Neural cell (in vitro differentiated cells): ENCODE data around the gene COX10.

Experiments used
- CTCF ChIP-seq: fragments of 450-650 bp; IDR thresholded peaks from 2 replicates; pipeline ENCODE4 v1.5.1; 2014; ENCODE audit warnings: antibody characterized with exemption, mild to moderate bottlenecking, moderate library complexity; ENCODE audit not compliant: poor library complexity, severe bottlenecking
- EP300 ChIP-seq: fragments of 450-650 bp; conservative IDR thresholded peaks from 2 replicates; pipeline ENCODE4 v1.6.1; 2014; ENCODE audit warnings: antibody characterized with exemption, mild to moderate bottlenecking, moderate library complexity; ENCODE audit not compliant: poor library complexity, severe bottlenecking
- EZH2 ChIP-seq: fragments of 200-600, 300-800 bp; shearing (Covaris generic), sonication (generic); IDR thresholded peaks from 2 replicates; pipeline ENCODE4 v1.6.1; 2014; ENCODE audit warnings: antibody characterized with exemption, low read length, borderline replicate concordance, mild to moderate bottlenecking; ENCODE audit not compliant: insufficient read depth, poor library complexity, severe bottlenecking
- RAD21 ChIP-seq: fragments of 450-650 bp; conservative IDR thresholded peaks from 2 replicates; pipeline ENCODE4 v1.6.1; 2014; ENCODE audit warnings: antibody characterized with exemption, mild to moderate bottlenecking, moderate library complexity
- REST ChIP-seq: IDR thresholded peaks from 2 replicates; pipeline ENCODE4 v1.6.1; 2012; ENCODE audit warnings: borderline replicate concordance

- TF ChIP-seq REST (no peak), CTCF (no peak), EZH2 (no peak), EP300 (no peak), RAD21 (no peak)
These were observed 83.4 kb downstream of the COX10 start for GRCh38 chr17:14152721-14153120.
